DMS53 treated with DMSO at 0.1 percent for 48 hours (cell line): ENCODE data around the gene TNS1.

Experiments used
- DNase-seq: peaks from one replicate; lab custom pipeline; 2025; ENCODE audit not compliant: unreplicated experiment; lab: John Stamatoyannopoulos, UW

TNS1 gene

GRCh38 chr2:217900780-217901360, 101.9 kb downstream of the TNS1 start:
- DNase-seq, result no peak

- DNase-seq, result peak; percentile 77
Observed at GRCh38 chr2:217900010-217900779, 102.6 kb downstream of the TNS1 start.

- peak; percentile 22 for DNase-seq
Observed at GRCh38 chr2:217899231-217900009, 103.4 kb downstream of the TNS1 start.

GRCh38 chr2:217897816-217898806, 104.7 kb downstream of the TNS1 start:
- DNase-seq, result no peak

GRCh38 chr2:217897091-217897715, 105.6 kb downstream of the TNS1 start:
- no peak for DNase-seq

- no peak for DNase-seq
Observed at GRCh38 chr2:217895070-217895635, 107.6 kb downstream of the TNS1 start.

GRCh38 chr2:217893440-217893839, 109.4 kb downstream of the TNS1 start:
- DNase-seq, result no peak

GRCh38 chr2:217892560-217892959, 110.2 kb downstream of the TNS1 start:
- DNase-seq, result no peak

GRCh38 chr2:217890445-217890844, 112.3 kb downstream of the TNS1 start:
- DNase-seq, result no peak

GRCh38 chr2:217889656-217890055, 113.1 kb downstream of the TNS1 start:
- DNase-seq, result no peak

GRCh38 chr2:217887841-217888701, 114.7 kb downstream of the TNS1 start:
- no peak for DNase-seq

- peak; percentile 47 for DNase-seq
Observed at GRCh38 chr2:217886720-217887309, 116.0 kb downstream of the TNS1 start.

GRCh38 chr2:217886091-217886490, 116.7 kb downstream of the TNS1 start:
- no peak for DNase-seq

- DNase-seq, result no peak
Observed at GRCh38 chr2:217884985-217885384, 117.8 kb downstream of the TNS1 start.

GRCh38 chr2:217880891-217881290, 121.9 kb downstream of the TNS1 start:
- DNase-seq, result no peak

GRCh38 chr2:217880287-217880889, 122.4 kb downstream of the TNS1 start:
- no peak for DNase-seq

GRCh38 chr2:217878915-217879590, 123.7 kb downstream of the TNS1 start:
- no peak for DNase-seq

GRCh38 chr2:217877866-217878265, 124.9 kb downstream of the TNS1 start:
- DNase-seq, result no peak
